ENCODE data around the gene ANKRD44. TPM values are rescaled to one million over a fixed set of nuclear protein-coding genes. Genes with fewer than 3 reads are reported as not detected.

The ANKRD44 gene
- total and polyA plus RNA-seq, 2 of the 8 experiments (the other 6 are each of a cell fraction or from before 2014, with no cell fraction given), result 1.2 to 1.3 TPM

DNA sequence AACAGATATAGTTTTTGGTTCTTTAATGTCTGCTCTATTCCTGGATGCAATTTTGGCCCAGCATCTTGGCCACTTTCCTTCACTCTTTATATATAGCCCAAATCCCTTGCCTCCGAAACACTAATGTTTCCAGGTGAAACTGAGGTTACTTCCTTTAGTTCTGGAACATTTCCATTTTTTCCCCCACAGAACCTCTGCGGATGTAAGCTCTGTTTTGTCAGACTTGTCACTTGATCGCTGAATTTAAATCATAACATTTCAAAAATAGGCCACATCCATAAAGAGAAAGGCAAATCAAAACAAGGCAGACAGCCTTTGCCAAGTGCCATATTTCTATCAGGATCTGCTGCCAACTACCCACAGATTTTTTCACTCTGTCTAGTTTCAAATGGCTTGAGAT lies 115.1 kb downstream of the ANKRD44 start:
- Histone ChIP-seq H3K4me3 (ENCODE audit: extremely low read depth in 1 of 4, insufficient read depth in 2 of 4, low read depth in 3 of 4, low read length in 4 of 4) (no peak overlapping the region), H4K8ac (ENCODE audit: extremely low read depth, insufficient read depth, low read length) (no peak overlapping the region), H2AK5ac (ENCODE audit: low read depth, low read length) (no peak overlapping the region), H2BK5ac (ENCODE audit: low read depth, low read length) (no peak overlapping the region), H3K79me2 (ENCODE audit: control insufficient read depth in 1 of 2, insufficient read depth in 2 of 2, low read length in 2 of 2) (no peaks in the 10 kb centered on the region), H3K4ac (replicated peaks; ENCODE audit: insufficient read length, low read depth, low read length) (no peak overlapping the region), H3K23ac (ENCODE audit: insufficient read length) (no peak overlapping the region), H4K5ac (ENCODE audit: insufficient read length, low read depth, low read length) (no peak overlapping the region), H3K9ac (replicated peaks in 1 of 4; ENCODE audit: extremely low read depth in 1 of 4, low read depth in 3 of 4, low read length in 3 of 4) (no peak overlapping the region), H3K4me2 (ENCODE audit: insufficient read depth in 1 of 2, low read depth in 2 of 2, low read length in 2 of 2) (no peak overlapping the region), H3K14ac (ENCODE audit: insufficient read length) (no peak overlapping the region), H3K79me1 (ENCODE audit: low read depth, low read length) (no peaks in the 10 kb centered on the region), H4K20me1 (replicated peaks in 1 of 2; ENCODE audit: control insufficient read depth in 1 of 2, insufficient read depth in 2 of 2, low read length in 2 of 2) (no peaks in the 10 kb centered on the region), H3K56ac (replicated peaks; ENCODE audit: insufficient read length, low read depth, low read length) (no peak overlapping the region), H4K91ac (replicated peaks; ENCODE audit: insufficient read length, low read length) (no peak overlapping the region), H3K18ac (ENCODE audit: extremely low read depth, low read length) (no peak overlapping the region), H3K23me2 (ENCODE audit: low read depth, low read length) (no peaks in the 10 kb centered on the region), H3K27ac (ENCODE audit: low read depth, low read length) (no peak overlapping the region), H2AFZ (ENCODE audit: low read length) (no peak overlapping the region), H2BK12ac (ENCODE audit: low read depth, low read length) (no peak overlapping the region), H2BK120ac (replicated peaks; ENCODE audit: low read depth, low read length) (no peak overlapping the region), H3K36me3 (ENCODE audit: control insufficient read depth in 2 of 4, insufficient read depth in 4 of 4, low read length in 3 of 4) (no peaks in the 10 kb centered on the region), H3K9me3 (ENCODE audit: insufficient read depth in 2 of 2, low read depth in 1 of 2, low read length in 1 of 2) (no peaks in the 10 kb centered on the region), H3K27me3 (replicated peaks in 1 of 4; ENCODE audit: control insufficient read depth in 3 of 4, extremely low read depth in 1 of 4, insufficient read depth in 3 of 4, low read length in 3 of 4) (no peaks in the 10 kb centered on the region), H2BK20ac (ENCODE audit: low read length) (no peak overlapping the region), H2BK15ac (ENCODE audit: low read length) (no peak overlapping the region), H3K4me1 (replicated peaks in 1 of 4; ENCODE audit: control insufficient read depth in 3 of 4, insufficient read depth in 4 of 4, low read length in 3 of 4) (no peaks in the 10 kb centered on the region)
- TF ChIP-seq RFX5 (IDR thresholded peaks at IDR 0.05; ENCODE audit: borderline replicate concordance, low read depth, low read length), result no peak
- no peak for TF ChIP-seq FOSL1 (IDR thresholded peaks at IDR 0.05; ENCODE audit: insufficient read depth, low read depth, low read length)
- TF ChIP-seq EGR1 (IDR thresholded peaks at IDR 0.05; ENCODE audit: borderline replicate concordance, low read depth, low read length), result no peak
- no peak for TF ChIP-seq CBX5 (IDR thresholded peaks at IDR 0.05; ENCODE audit: low read depth, low read length)
- TF ChIP-seq CHD1 (IDR thresholded peaks at IDR 0.05; ENCODE audit: low read depth, low read length), result no peak
- WGBS, 2 experiments (ENCODE audit: extremely low coverage in 1 of 2, insufficient coverage in 1 of 2, insufficient read length in 1 of 2, insufficient replicate concordance in 2 of 2, low coverage in 1 of 2, low lambda C conversion rate in 2 of 2, missing lambda C conversion rate in 1 of 2), result 82% methylated on average over 3 of the region's 3 CpGs; no CpG with 5 or more reads in 1 of the 2 experiments
- DNase-seq (ENCODE audit: low read depth in 1 of 2, low spot score in 2 of 2), result no peak
- ChIA-PET POLR2A (ENCODE audit: partially characterized antibody) (no interaction called here), CTCF (ENCODE audit: partially characterized antibody) (interaction anchor here (0.6 to 1.8 kb wide), 4 partner anchors 40 to 182 kb away, joined by 3 to 6 read pairs (median 4); no protein-coding TSS in a partner anchor)
- FAIRE-seq, result no peak

All from H1 (cell line).